ENCODE results near the gene FAM76B.

The FAM76B gene

DNA sequence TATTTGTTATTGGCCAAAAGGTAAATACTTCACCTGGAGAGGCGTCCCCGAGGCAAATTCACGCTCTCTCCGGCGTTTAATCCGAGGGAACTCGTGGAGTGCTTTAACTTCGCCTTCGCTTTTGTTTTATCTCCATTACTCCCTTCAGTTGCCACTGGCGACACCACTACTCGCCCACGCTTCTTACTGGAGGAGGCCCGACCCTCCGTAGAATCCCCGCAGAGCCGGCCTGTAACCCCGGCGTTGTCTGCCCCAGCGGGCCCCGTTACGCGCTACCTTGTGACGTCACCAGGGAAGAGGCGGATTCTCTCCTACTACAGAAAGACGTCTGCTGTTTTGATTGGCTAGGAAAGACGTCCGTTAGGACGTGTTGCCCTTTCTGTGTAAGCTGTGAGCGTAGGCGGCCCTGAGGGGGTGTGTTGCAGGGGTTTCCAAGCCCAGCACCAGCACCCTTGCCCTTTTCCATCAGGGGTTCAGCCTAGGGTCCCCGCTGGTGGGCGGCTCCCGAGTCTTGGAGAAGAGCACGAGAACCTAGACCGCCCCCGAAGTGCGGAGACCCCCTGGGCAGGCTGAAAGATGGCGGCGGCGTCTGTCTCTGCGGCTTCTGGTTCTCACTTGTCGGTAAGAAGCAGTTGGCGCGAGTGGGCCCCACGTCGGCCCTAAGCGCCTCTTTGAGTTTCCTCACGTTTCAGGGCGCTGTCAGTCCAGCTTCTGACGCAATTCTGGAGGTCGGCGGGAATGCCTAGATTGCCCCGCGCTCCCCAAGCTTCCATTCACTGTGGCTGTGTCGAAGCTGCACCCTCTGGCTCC lies 746 bp upstream of the FAM76B start, which contains the start of gene CEP57:
CEP57 (plus strand) TSS at position 376 of the 810 bp plus-strand sequence; CDS start at position 577, 201 bp downstream.
- H3K27me3 Mint-ChIP-seq = no peaks in the 10 kb centered on the region
- H3K27ac Mint-ChIP-seq (ENCODE audit: low read depth) = peak within 1 kb of the TSS; percentile 100
- peaks cover 52% of the 10 kb centered on the region for H3K4me1 Mint-ChIP-seq
- H3K36me3 Mint-ChIP-seq (ENCODE audit: insufficient read depth) = peaks cover 41% of the 10 kb centered on the region
- DNase-seq (ENCODE audit: low spot score in 2 of 2) (peak; percentile 90 to 92), ATAC-seq (replicated peaks; ENCODE audit: extremely low read depth, poor library complexity, severe bottlenecking) (peak; percentile 61)
- H3K4me3 Mint-ChIP-seq = peak within 1 kb of the TSS; percentile 98
- no peaks in the 10 kb centered on the region for H3K9me3 Mint-ChIP-seq

DNA sequence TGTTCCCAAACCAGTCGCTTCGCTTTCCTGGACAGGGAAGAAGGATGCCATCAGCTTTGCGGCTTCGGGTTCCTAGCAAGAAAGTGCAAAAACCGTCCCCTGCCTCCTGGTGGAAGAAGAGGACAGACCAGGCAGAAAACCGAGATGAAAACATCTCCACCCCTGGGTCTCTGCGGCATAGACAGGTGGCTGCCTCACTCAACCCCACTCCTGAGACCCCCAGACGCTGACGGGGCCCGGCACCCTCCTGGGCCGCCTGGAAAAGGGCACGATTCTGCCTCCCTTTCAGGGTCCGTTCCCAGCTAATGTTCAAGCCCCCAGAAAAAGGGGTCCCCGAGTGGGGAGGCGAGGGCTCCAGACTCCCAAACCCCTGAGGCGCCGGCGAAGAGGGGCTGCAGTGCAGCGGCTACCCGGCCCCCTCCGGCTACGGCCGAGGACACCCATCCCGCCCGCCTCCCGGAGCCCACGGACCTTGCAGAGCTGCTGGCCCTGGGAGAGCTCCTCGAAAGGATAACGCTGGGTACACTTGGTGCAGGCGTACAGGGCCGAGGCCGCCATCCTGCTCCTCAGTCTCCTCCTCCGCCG lies 569 bp downstream of the FAM76B start:
- peaks cover 49% of the 10 kb centered on the region for H3K36me3 Mint-ChIP-seq (ENCODE audit: insufficient read depth)
- peak overlapping the region; percentile 98 for H3K4me3 Mint-ChIP-seq
- ATAC-seq (replicated peaks; ENCODE audit: extremely low read depth, poor library complexity, severe bottlenecking) (no peak), DNase-seq (ENCODE audit: low spot score in 2 of 2) (no peak)
- H3K27me3 Mint-ChIP-seq = no peaks in the 10 kb centered on the region
- H3K4me1 Mint-ChIP-seq = peaks cover 43% of the 10 kb centered on the region
- H3K27ac Mint-ChIP-seq (ENCODE audit: low read depth) = peak overlapping the region; percentile 100
- H3K9me3 Mint-ChIP-seq = no peaks in the 10 kb centered on the region

DNA sequence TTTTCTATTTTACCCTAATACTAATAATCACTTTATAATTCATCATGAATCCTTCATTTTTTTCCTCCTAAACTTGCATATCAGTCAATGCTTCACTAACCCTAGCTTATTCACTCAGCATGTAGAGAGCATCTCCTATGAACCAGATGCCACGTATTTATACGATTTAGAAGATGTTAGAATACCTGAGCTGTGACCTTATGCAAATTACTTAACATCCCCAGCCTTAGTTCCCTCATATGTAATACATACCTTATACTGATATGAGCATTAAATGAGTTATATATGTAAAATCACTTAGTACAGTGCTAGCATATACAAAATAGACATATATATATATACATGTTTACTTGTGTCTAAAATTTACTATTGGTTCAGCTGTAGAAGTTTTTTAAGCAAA lies 9.0 kb downstream of the FAM76B start:
- ATAC-seq (replicated peaks; ENCODE audit: extremely low read depth, poor library complexity, severe bottlenecking) = no peak
- peaks cover 74% of the 10 kb centered on the region for H3K36me3 Mint-ChIP-seq (ENCODE audit: insufficient read depth)

DNA sequence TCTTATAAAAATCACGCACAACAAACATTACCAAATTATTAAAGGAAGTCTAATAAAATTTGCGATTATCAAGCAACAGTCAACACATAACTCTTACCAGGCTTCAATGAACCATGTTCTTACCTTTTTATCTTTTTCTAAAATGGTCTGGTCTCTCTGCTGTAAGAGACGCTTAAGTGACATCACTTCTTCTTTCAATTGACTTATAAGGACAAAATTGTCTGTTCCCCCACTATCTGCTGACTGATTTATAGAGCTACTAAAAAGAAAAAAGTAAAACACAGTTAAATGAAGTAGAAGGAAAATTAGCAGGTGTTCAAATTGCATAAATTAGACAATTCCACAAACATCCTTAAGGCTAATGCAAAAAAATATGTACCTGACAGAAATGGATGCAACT lies 10.9 kb downstream of the FAM76B start:
- H3K36me3 Mint-ChIP-seq (ENCODE audit: insufficient read depth) = peaks cover 76% of the 10 kb centered on the region
- DNase-seq (ENCODE audit: low spot score in 2 of 2) = no peak
- H3K4me1 Mint-ChIP-seq = peaks cover 18% of the 10 kb centered on the region
- H3K4me3 Mint-ChIP-seq = no peak overlapping the region
- H3K27me3 Mint-ChIP-seq = no peaks in the 10 kb centered on the region
- peak overlapping the region; percentile 69 for H3K27ac Mint-ChIP-seq (ENCODE audit: low read depth)
- no peak for ATAC-seq (replicated peaks; ENCODE audit: extremely low read depth, poor library complexity, severe bottlenecking)
- no peaks in the 10 kb centered on the region for H3K9me3 Mint-ChIP-seq

More for the DNA sequence above, 9.0 kb downstream of the FAM76B start:
- Mint-ChIP-seq H3K9me3 (no peaks in the 10 kb centered on the region), H3K27ac (ENCODE audit: low read depth) (peak overlapping the region; percentile 38), H3K4me3 (no peak overlapping the region), H3K27me3 (no peaks in the 10 kb centered on the region), H3K4me1 (peaks cover 23% of the 10 kb centered on the region)
- DNase-seq (ENCODE audit: low spot score in 2 of 2) = no peak

DNA sequence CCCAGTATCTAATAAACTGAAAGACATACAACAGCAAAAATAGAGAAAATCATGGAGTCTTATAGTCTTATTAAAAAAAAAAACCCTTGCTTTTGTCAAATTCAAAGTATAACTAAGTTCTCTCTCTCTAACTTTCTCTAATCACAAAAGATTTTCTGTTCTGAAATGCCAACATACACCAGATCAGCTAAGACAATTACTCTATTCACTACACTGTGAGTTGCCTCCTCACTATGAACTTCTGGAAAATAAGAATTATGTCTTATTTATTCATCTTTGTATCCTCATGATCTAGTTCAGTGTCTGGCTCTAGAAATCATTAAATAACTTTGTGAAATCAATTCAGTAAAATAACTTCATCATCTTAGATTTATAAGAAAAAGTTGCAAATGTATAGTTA lies 12.7 kb downstream of the FAM76B start:
- peaks cover 11% of the 10 kb centered on the region for H3K4me1 Mint-ChIP-seq
- peaks cover 68% of the 10 kb centered on the region for H3K36me3 Mint-ChIP-seq (ENCODE audit: insufficient read depth)
- peak overlapping the region; percentile 8 for H3K27ac Mint-ChIP-seq (ENCODE audit: low read depth)

DNA sequence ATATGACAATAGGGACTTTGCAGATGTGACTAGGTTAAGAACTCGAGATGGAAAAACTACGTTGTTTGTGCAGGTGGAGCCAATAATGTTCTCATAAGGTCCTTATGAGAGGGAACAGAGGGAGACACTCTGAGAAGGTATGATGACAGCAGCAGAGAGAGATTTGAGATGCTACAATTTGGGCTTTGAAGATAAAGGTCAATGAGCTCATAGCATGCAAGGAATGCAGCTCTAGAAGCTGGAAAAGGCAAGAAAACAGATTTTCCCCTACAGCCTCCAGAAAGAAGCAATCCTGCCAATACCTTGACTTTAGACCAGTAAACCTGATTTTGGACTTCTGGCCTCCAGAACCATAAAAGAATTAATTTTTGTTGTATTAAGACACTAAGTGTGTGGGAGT lies 21.1 kb downstream of the FAM76B start:
- Mint-ChIP-seq H3K27me3 (no peaks in the 10 kb centered on the region), H3K36me3 (ENCODE audit: insufficient read depth) (peaks cover 16% of the 10 kb centered on the region), H3K4me1 (no peaks in the 10 kb centered on the region), H3K27ac (ENCODE audit: low read depth) (no peak overlapping the region), H3K9me3 (no peaks in the 10 kb centered on the region), H3K4me3 (no peak overlapping the region)
- DNase-seq (ENCODE audit: low spot score in 2 of 2) = no peak
- no peak for ATAC-seq (replicated peaks; ENCODE audit: extremely low read depth, poor library complexity, severe bottlenecking)

More for the DNA sequence above, 12.7 kb downstream of the FAM76B start:
- H3K4me3 Mint-ChIP-seq = no peak overlapping the region
- no peak for DNase-seq (ENCODE audit: low spot score in 2 of 2)
- no peaks in the 10 kb centered on the region for H3K27me3 Mint-ChIP-seq
- ATAC-seq (replicated peaks; ENCODE audit: extremely low read depth, poor library complexity, severe bottlenecking) = no peak
- H3K9me3 Mint-ChIP-seq = no peaks in the 10 kb centered on the region

DNA sequence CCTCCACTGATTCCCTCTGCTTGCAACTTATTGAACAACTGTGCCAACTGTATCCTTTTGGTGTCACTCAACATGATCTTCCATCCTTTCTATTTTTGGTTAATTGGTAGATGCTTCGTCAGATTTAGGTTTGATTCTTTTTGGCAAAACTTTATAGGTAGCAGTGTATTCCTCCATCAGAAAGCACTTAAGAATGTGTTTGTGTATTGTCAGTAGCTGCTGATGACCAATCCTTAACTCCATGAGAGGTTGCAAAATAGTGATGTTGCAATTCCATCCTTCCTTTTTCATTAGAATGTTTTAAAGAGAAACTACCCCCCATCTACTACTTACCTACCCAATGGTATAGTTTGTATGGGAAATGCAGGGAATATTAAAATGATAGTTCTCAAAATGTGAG lies 22.1 kb downstream of the FAM76B start:
- DNase-seq (ENCODE audit: low spot score in 2 of 2) (no peak), ATAC-seq (replicated peaks; ENCODE audit: extremely low read depth, poor library complexity, severe bottlenecking) (no peak)
- no peak overlapping the region for H3K4me3 Mint-ChIP-seq
- H3K36me3 Mint-ChIP-seq (ENCODE audit: insufficient read depth) = peaks cover 13% of the 10 kb centered on the region
- no peak overlapping the region for H3K27ac Mint-ChIP-seq (ENCODE audit: low read depth)
- no peaks in the 10 kb centered on the region for H3K9me3 Mint-ChIP-seq
- H3K27me3 Mint-ChIP-seq = peaks cover under 1% of the 10 kb centered on the region
- H3K4me1 Mint-ChIP-seq = no peaks in the 10 kb centered on the region

DNA sequence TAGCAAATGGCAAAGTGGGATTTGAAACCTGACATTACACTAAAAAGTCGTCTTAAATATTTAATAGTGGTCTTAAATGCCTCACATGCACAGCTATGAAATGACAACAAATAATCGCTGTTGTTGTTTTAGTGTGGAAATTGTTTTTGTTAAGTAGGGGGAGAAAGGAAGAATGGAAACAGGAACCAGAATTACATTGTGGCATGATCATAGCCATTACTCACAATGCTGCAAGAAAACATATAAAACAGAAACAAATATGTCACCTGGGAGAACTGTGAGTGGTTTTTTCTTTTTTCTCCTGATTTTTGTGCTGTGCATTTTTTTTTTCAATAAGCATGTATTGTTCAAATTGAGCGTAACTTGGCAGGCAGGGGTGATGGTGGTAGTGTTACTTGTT lies 22.9 kb downstream of the FAM76B start:
- H3K27me3 Mint-ChIP-seq = peaks cover 8% of the 10 kb centered on the region
- H3K27ac Mint-ChIP-seq (ENCODE audit: low read depth) = no peak overlapping the region
- DNase-seq (ENCODE audit: low spot score in 2 of 2) (no peak), ATAC-seq (replicated peaks; ENCODE audit: extremely low read depth, poor library complexity, severe bottlenecking) (no peak)
- peaks cover 8% of the 10 kb centered on the region for H3K36me3 Mint-ChIP-seq (ENCODE audit: insufficient read depth)
- H3K9me3 Mint-ChIP-seq = no peaks in the 10 kb centered on the region
- no peaks in the 10 kb centered on the region for H3K4me1 Mint-ChIP-seq
- no peak overlapping the region for H3K4me3 Mint-ChIP-seq

DNA sequence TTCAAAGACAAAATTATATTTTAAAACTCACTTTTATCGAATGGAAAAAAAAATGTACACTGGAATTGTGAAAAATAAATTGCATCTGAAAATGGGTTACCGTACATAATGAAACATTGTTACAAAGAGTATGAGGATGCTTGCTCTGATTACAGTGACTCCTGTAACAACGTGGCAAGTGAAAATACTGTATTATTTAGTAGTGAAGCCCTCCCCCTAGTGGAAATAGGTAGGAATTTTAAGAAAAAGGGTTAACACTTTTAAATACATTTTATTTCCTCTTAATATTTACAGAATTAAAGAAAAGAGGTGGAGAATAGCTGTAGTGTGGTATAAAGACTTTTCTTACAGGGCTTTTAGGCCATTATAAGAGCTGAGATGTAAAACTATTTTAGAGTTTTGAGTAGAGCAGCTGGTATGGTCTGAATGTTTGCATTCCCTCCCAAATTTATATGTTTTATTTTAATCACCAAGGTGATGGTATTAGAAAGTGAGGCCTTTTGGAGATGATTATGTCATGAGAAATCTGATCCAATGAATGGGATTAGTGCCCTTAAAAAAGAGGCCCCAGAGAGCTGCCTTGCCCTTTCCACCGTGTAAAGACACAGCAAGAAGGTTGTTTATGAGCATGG lies 25.2 kb downstream of the FAM76B start:
- Mint-ChIP-seq H3K9me3 (no peaks in the 10 kb centered on the region), H3K36me3 (ENCODE audit: insufficient read depth) (peaks cover 2% of the 10 kb centered on the region), H3K4me1 (no peaks in the 10 kb centered on the region), H3K4me3 (no peak overlapping the region), H3K27ac (ENCODE audit: low read depth) (no peak overlapping the region), H3K27me3 (peaks cover 30% of the 10 kb centered on the region)
- ATAC-seq (replicated peaks; ENCODE audit: extremely low read depth, poor library complexity, severe bottlenecking) (peak; percentile 62), DNase-seq (ENCODE audit: low spot score in 2 of 2) (no peak)

DNA sequence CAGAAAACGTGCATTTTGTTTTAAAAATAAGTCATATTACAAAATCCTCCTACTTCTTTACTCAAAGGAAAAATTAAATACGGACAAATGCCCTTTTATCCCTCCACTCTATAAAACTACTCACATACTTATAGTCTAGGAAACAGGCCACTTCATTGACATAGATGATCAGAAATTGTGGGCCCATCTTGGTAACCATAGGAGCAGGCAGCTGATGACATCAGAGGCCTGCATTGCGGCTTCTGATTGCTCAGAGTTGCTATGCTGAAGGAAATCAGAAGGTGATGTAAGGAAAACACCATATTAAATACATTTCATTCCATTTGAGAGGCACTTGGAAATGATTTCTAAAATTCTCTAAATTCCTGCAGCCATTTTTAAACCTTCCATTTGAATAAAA lies 27.0 kb downstream of the FAM76B start:
- no peak for DNase-seq (ENCODE audit: low spot score in 2 of 2)
- no peak overlapping the region for H3K4me3 Mint-ChIP-seq
- H3K27ac Mint-ChIP-seq (ENCODE audit: low read depth) = no peak overlapping the region
- no peaks in the 10 kb centered on the region for H3K4me1 Mint-ChIP-seq
- peaks cover 2% of the 10 kb centered on the region for H3K36me3 Mint-ChIP-seq (ENCODE audit: insufficient read depth)
- H3K9me3 Mint-ChIP-seq = no peaks in the 10 kb centered on the region
- no peak for ATAC-seq (replicated peaks; ENCODE audit: extremely low read depth, poor library complexity, severe bottlenecking)
- peaks cover 37% of the 10 kb centered on the region for H3K27me3 Mint-ChIP-seq

DNA sequence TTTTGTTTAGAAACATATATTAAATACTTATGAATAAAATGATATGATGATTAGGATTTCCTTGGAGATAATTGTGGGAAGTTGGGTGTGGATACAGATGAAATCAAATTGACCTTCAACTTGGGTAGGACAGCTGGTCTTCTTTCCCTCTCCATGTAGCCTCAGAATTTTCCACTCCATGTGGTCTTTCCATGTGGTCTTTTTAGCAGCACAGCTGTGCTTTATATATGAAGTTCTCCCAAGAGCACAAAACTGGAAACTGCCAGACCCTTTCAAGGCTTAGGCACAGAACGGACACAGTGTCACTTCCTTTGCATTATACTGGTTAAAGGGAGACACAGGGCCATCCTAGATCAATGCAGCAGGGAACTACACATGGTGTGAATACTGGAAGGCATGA lies 28.6 kb downstream of the FAM76B start:
- H3K4me3 Mint-ChIP-seq = no peak overlapping the region
- no peaks in the 10 kb centered on the region for H3K9me3 Mint-ChIP-seq
- peak overlapping the region; percentile 29 for H3K27ac Mint-ChIP-seq (ENCODE audit: low read depth)
- H3K36me3 Mint-ChIP-seq (ENCODE audit: insufficient read depth) = no peaks in the 10 kb centered on the region
- DNase-seq (ENCODE audit: low spot score in 2 of 2) (no peak), ATAC-seq (replicated peaks; ENCODE audit: extremely low read depth, poor library complexity, severe bottlenecking) (no peak)
- H3K27me3 Mint-ChIP-seq = peaks cover 37% of the 10 kb centered on the region
- H3K4me1 Mint-ChIP-seq = no peaks in the 10 kb centered on the region

DNA sequence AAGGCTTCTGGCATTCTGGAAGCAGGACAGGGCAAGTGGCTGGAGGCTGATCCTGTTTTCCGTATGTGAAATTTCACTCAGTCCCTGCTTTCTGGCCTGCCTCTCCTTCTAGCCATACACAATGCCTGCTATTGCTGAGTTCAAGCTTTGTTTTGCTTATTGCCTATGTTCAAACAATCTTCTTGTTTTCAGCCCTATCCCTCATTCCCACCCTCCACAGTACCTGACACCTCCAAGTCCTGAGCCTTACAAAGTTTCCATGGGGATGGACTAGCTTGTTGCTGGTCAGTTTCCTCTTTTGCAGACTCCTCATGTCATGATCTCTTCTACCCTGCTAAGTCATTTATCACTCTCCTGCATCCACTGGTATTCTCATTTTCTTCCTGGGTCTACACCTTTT lies 38.1 kb downstream of the FAM76B start:
- H3K36me3 Mint-ChIP-seq (ENCODE audit: insufficient read depth) = no peaks in the 10 kb centered on the region
- no peak overlapping the region for H3K27ac Mint-ChIP-seq (ENCODE audit: low read depth)
- no peak overlapping the region for H3K4me3 Mint-ChIP-seq
- no peaks in the 10 kb centered on the region for H3K9me3 Mint-ChIP-seq
- peaks cover 53% of the 10 kb centered on the region for H3K27me3 Mint-ChIP-seq
- H3K4me1 Mint-ChIP-seq = no peaks in the 10 kb centered on the region
- no peak for DNase-seq (ENCODE audit: low spot score in 2 of 2)
- ATAC-seq (replicated peaks; ENCODE audit: extremely low read depth, poor library complexity, severe bottlenecking) = no peak

DNA sequence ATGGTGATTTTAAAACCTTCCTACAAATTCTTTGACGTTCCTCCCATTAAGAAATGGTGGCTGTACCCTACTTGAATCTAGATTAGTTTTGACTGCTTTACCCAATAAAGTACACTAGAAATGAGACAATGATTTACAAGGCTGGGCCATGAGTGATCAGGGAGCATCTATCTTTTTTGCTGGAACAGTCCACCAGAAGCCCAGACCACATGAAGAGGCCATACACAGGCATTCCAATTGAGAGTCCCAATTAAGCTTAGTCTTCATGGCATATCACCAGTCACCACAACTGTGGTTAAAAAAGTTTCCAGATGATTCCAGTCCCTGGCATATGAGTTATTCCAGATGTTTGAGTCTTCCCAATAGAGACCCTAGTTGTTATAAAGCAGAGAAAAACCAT lies 39.5 kb downstream of the FAM76B start:
- Mint-ChIP-seq H3K4me3 (no peak overlapping the region), H3K27me3 (peaks cover 56% of the 10 kb centered on the region), H3K36me3 (ENCODE audit: insufficient read depth) (no peaks in the 10 kb centered on the region), H3K27ac (ENCODE audit: low read depth) (no peak overlapping the region), H3K4me1 (no peaks in the 10 kb centered on the region), H3K9me3 (no peaks in the 10 kb centered on the region)
- ATAC-seq (replicated peaks; ENCODE audit: extremely low read depth, poor library complexity, severe bottlenecking) = no peak
- DNase-seq (ENCODE audit: low spot score in 2 of 2) = no peak
